ENCODE data around the gene PTPRB.

PTPRB gene

GRCh38 chr12:70590549-70591226 lies 46.5 kb downstream of the PTPRB start:
- FAIRE-seq = no peak

GRCh38 chr12:70590051-70590450 lies 47.2 kb downstream of the PTPRB start:
- FAIRE-seq = no peak

- no peak for FAIRE-seq
These were observed 52.9 kb downstream of the PTPRB start for GRCh38 chr12:70584332-70584731.

GRCh38 chr12:70583251-70583650 lies 54.0 kb downstream of the PTPRB start:
- FAIRE-seq = no peak

GRCh38 chr12:70581208-70581607 lies 56.0 kb downstream of the PTPRB start:
- FAIRE-seq = no peak

GRCh38 chr12:70577283-70577634 lies 60.0 kb downstream of the PTPRB start:
- FAIRE-seq = no peak

GRCh38 chr12:70576341-70577282 lies 60.6 kb downstream of the PTPRB start:
- FAIRE-seq = peak; percentile 71

- no peak for FAIRE-seq
These were observed 65.4 kb downstream of the PTPRB start for GRCh38 chr12:70571705-70572268.

GRCh38 chr12:70571029-70571428 lies 66.2 kb downstream of the PTPRB start:
- FAIRE-seq = no peak

GRCh38 chr12:70561550-70561949 lies 75.7 kb downstream of the PTPRB start:
- FAIRE-seq = no peak

GRCh38 chr12:70560671-70561070 lies 76.6 kb downstream of the PTPRB start:
- no peak for FAIRE-seq

- FAIRE-seq = no peak
These were observed 77.8 kb downstream of the PTPRB start for GRCh38 chr12:70559390-70559789.

- no peak for FAIRE-seq
These were observed 79.5 kb downstream of the PTPRB start for GRCh38 chr12:70557583-70558191.

- no peak for FAIRE-seq
These were observed 80.9 kb downstream of the PTPRB start for GRCh38 chr12:70556179-70556869.

- no peak for FAIRE-seq
These were observed 82.1 kb downstream of the PTPRB start for GRCh38 chr12:70555081-70555480.

- FAIRE-seq = no peak
These were observed 83.8 kb downstream of the PTPRB start for GRCh38 chr12:70553391-70553859.

- FAIRE-seq = no peak
These were observed 85.5 kb downstream of the PTPRB start for GRCh38 chr12:70551731-70552130.

- FAIRE-seq = no peak
These were observed 87.0 kb downstream of the PTPRB start for GRCh38 chr12:70550180-70550577.

GRCh38 chr12:70549340-70550179 lies 87.7 kb downstream of the PTPRB start:
- no peak for FAIRE-seq

- no peak for FAIRE-seq
These were observed 93.8 kb downstream of the PTPRB start for GRCh38 chr12:70543444-70543843.

GRCh38 chr12:70540996-70541395 lies 96.2 kb downstream of the PTPRB start:
- no peak for FAIRE-seq

GRCh38 chr12:70536650-70537049 lies 100.6 kb downstream of the PTPRB start:
- no peak for FAIRE-seq
